HFFc6 (cell line): ENCODE data around the gene RALGPS1. TPM values are rescaled to one million over a fixed set of nuclear protein-coding genes. Genes with fewer than 3 reads are reported as not detected.

ENCODE experiments used
- DNase-seq: peaks from one replicate; pipeline ENCODE4 v3.0.0-alpha.2; 2018
- H3K27ac Mint-ChIP-seq: 2 replicates; pipeline ENCODE4 v1.8.0; 2020; ENCODE audit warnings: mild to moderate bottlenecking, mixed read lengths
- H3K27me3 Mint-ChIP-seq: 2 replicates; pipeline ENCODE4 v1.8.0; 2021; ENCODE audit warnings: mild to moderate bottlenecking, moderate library complexity, mixed read lengths; ENCODE audit not compliant: insufficient read depth
- H3K36me3 Mint-ChIP-seq: 2 replicates; pipeline ENCODE4 v1.8.0; 2021; ENCODE audit warnings: low read depth, mixed read lengths
- H3K4me1 Mint-ChIP-seq: 2 replicates; pipeline ENCODE4 v1.8.0; 2020; ENCODE audit warnings: low read depth, mixed read lengths
- H3K4me3 Mint-ChIP-seq: 2 replicates; pipeline ENCODE4 v1.8.0; 2020; ENCODE audit warnings: mild to moderate bottlenecking, moderate library complexity, mixed read lengths
- H3K9me3 Mint-ChIP-seq: 2 replicates; pipeline ENCODE4 v1.8.0; 2020; ENCODE audit warnings: mild to moderate bottlenecking, mixed read lengths
- total RNA-seq, 6 experiments: library from RNA; stranded (reverse); fragmentation: NEBNext Ultra II Directional; extraction: Animal tissue kit (Norgen Biotek cat#: 25700); gene quantifications; 2 replicates in 1 of 6; 3 replicates in 5 of 6; pipeline ENCODE4 v1.2.3, GENCODE V29; 2021
- TF ChIP-seq, protein P1 (sequence below): fragments of 200-600 bp; sonication (generic); IDR thresholded peaks from 2 replicates; pipeline ENCODE4 v1.5.0; 2021; ENCODE audit warnings: antibody characterized with exemption, mild to moderate bottlenecking

RALGPS1 gene
- total RNA-seq, 6 experiments from 2014 or later, result 0.68 to 1.6 (median 1.1) TPM

DNA sequence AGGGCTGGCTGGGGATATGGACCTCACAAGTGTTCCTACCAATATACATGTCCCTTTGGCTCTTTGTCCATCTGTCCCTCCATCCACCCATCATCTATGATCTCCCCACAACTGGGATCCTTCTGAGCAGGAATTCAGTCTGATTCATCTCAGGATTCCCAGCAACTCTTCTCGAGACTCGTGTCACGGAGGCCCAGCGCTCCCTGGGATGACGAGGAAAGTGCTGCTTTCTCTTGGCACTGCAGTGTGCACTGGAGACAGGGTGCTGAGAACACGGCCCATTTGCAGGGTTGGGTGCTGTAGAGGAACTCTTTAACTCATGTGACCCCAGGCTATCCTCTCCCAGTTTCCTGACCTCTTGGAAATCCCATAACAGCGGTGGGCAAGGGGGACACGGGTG is 135.0 kb downstream of the RALGPS1 start:
- no peak for DNase-seq
- no peaks in the 10 kb centered on the region for H3K9me3 Mint-ChIP-seq
- H3K36me3 Mint-ChIP-seq, result no peaks in the 10 kb centered on the region
- peaks cover 23% of the 10 kb centered on the region for H3K4me1 Mint-ChIP-seq
- TF ChIP-seq, protein P1, sequence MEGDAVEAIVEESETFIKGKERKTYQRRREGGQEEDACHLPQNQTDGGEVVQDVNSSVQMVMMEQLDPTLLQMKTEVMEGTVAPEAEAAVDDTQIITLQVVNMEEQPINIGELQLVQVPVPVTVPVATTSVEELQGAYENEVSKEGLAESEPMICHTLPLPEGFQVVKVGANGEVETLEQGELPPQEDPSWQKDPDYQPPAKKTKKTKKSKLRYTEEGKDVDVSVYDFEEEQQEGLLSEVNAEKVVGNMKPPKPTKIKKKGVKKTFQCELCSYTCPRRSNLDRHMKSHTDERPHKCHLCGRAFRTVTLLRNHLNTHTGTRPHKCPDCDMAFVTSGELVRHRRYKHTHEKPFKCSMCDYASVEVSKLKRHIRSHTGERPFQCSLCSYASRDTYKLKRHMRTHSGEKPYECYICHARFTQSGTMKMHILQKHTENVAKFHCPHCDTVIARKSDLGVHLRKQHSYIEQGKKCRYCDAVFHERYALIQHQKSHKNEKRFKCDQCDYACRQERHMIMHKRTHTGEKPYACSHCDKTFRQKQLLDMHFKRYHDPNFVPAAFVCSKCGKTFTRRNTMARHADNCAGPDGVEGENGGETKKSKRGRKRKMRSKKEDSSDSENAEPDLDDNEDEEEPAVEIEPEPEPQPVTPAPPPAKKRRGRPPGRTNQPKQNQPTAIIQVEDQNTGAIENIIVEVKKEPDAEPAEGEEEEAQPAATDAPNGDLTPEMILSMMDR, result no peak
- peak overlapping the region; percentile 75; the same call in 1 of the 2 replicates for H3K4me3 Mint-ChIP-seq
- peaks cover 1% of the 10 kb centered on the region; the same call in 1 of the 2 replicates for H3K27me3 Mint-ChIP-seq
- peak overlapping the region; percentile 65 for H3K27ac Mint-ChIP-seq

DNA sequence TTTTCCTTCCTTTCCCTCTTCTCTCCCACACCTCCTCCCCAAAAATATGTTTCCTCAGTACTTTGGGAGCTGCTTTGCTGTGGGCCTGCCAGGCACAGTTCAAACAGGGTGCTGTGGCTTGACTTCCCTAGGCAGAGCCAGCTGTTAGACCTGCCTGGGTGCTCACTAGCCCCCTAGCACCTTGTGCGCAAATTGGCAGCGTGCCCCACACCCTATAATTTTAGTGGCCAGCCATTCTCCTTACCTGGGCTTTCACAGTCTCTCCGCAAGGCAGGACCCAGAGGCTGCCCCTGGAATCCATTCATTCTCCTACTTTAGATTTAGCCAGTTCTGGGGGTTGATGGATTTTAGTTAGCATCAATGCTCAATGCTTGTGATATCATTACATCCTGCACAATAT is 135.6 kb downstream of the RALGPS1 start:
- Mint-ChIP-seq H3K4me3 (no peak overlapping the region), H3K4me1 (peaks cover 23% of the 10 kb centered on the region), H3K27ac (no peak overlapping the region), H3K27me3 (peaks cover 3% of the 10 kb centered on the region), H3K36me3 (no peaks in the 10 kb centered on the region), H3K9me3 (no peaks in the 10 kb centered on the region)
- TF ChIP-seq, protein P1, result no peak
- DNase-seq, result no peak

DNA sequence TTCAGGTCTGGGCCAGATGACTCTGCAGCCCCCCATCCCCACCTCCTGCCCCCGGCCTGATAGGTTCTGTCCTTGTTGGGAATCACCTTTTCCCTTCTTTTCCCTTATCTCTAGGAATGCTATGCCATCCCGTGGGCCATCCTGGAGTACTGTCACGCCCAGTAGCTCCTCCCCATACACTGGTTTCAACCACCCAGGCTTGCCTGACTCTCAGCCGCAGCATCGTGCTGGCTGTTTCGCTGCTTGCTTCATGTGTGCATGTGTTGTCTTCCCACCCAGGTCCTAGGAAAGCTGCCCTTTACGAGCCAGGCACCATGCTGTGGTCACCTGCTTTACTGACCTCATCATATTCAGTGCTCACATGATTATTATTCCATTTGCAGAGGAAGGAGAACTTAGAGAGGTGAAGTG is 136.0 kb downstream of the RALGPS1 start:
- Mint-ChIP-seq H3K4me3 (no peak overlapping the region), H3K9me3 (no peaks in the 10 kb centered on the region), H3K36me3 (no peaks in the 10 kb centered on the region), H3K27ac (no peak overlapping the region), H3K27me3 (peaks cover 3% of the 10 kb centered on the region), H3K4me1 (peaks cover 23% of the 10 kb centered on the region)
- TF ChIP-seq, protein P1, result no peak
- DNase-seq, result no peak

DNA sequence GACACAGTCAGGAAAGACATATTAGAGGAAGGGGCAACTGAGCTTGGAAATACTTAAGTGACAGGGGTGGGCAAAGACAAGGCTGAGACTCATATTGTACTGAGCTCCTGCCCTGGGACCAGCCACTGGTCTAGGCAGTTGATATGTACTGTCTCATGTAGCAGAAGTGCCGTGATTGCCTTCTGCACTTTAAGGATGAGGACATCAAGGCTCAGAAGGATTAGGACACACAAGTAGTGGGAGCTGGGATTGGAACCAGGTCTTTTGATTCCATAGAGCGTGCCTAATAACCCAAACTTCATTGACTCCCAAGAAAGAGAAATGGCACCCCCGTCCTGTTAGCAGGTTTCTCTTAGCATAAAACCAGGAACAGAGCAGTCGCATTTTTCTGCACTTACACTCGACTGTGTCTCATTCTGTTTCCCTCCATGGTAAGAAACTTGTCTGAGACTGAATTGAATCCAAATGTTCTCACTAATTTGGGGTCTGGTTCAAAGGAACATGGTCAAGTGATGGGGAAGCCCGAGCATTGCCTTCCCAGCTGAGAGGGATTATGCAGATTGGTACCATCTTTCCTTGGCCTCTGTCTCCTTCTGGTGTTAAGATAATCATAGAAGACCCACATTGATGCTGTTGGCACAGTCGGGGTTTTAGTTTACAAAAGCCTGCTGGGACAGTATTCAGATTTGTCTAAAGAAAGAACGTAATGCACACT is 137.5 kb downstream of the RALGPS1 start:
- no peaks in the 10 kb centered on the region for H3K36me3 Mint-ChIP-seq
- H3K9me3 Mint-ChIP-seq, result no peaks in the 10 kb centered on the region
- no peak overlapping the region for H3K4me3 Mint-ChIP-seq
- peaks cover 3% of the 10 kb centered on the region for H3K27me3 Mint-ChIP-seq
- DNase-seq, result no peak
- H3K27ac Mint-ChIP-seq, result no peak overlapping the region
- TF ChIP-seq, protein P1, result no peak
- peaks cover 23% of the 10 kb centered on the region for H3K4me1 Mint-ChIP-seq

DNA sequence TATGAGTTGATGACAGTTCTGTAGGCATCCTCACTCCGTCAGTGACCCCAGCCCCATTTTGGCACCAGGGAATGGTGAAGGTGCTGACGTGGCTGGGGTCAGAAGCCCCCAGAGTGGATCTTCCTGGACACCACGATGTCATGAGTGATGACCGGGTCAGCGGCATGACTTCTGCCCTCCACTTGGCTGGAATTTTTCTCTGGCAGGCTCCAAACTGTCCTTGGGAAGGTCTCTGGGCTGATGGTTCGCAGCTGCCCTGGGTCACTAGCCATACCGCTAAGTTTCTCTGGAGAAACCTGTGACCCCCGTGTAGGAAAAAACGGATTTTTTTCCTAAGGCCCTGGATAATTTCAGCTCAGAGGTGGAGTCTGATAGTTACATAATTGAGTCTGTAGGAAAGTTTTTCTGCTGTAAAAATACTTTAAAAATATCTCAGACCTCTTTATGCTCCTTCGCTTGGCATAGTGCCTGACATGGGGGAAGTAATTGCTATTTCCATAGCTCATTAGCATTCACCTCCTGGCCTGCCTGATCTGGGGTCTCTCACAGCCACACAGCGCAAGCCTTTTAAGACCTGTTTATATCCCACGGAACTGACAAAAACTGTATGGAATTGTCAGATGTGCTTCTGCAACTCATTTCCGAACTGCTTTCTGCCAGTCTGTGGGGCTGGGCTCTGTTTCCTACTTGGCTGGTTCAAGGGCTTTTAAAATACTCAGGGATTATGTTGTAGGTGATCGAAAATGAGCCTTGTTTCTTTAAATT is 138.7 kb downstream of the RALGPS1 start:
- Mint-ChIP-seq H3K27ac (no peak overlapping the region), H3K36me3 (no peaks in the 10 kb centered on the region), H3K9me3 (no peaks in the 10 kb centered on the region), H3K27me3 (peaks cover 1% of the 10 kb centered on the region), H3K4me1 (peaks cover 28% of the 10 kb centered on the region), H3K4me3 (no peak overlapping the region)
- TF ChIP-seq, protein P1, result no peak
- no peak for DNase-seq
